ENCODE data around the gene ELP5.

ELP5 gene

GRCh38 chr17:7249214-7249613 is 2.8 kb upstream of the ELP5 start:
- in situ Hi-C loops (cut with MboI; ENCODE audit: low pct_unique_long_range_greater_than_20kb, low sequenced_read_pairs): no loop called here
- DNase-seq: no peak

GRCh38 chr17:7249830-7250229 is 2.2 kb upstream of the ELP5 start:
- DNase-seq: peak; percentile 49
- in situ Hi-C loops (cut with MboI; ENCODE audit: low pct_unique_long_range_greater_than_20kb, low sequenced_read_pairs): no loop called here

GRCh38 chr17:7250695-7251627 is 1.1 kb upstream of the ELP5 start:
- no peak for DNase-seq
- in situ Hi-C loops (cut with MboI; ENCODE audit: low pct_unique_long_range_greater_than_20kb, low sequenced_read_pairs): no loop called here

GRCh38 chr17:7251661-7252175 is 297 bp upstream of the ELP5 start, which contains the start of gene CTDNEP1:
CTDNEP1 (minus strand) TSS chr17:7251734; CDS start chr17:7251296, 438 bp downstream.
- DNase-seq: no peak
- in situ Hi-C loops (cut with MboI; ENCODE audit: low pct_unique_long_range_greater_than_20kb, low sequenced_read_pairs): no loop called here

GRCh38 chr17:7253082-7253481 is 1.1 kb downstream of the ELP5 start:
- in situ Hi-C loops (cut with MboI; ENCODE audit: low pct_unique_long_range_greater_than_20kb, low sequenced_read_pairs): no loop called here
- DNase-seq: no peak

- DNase-seq: no peak
- in situ Hi-C loops (cut with MboI; ENCODE audit: low pct_unique_long_range_greater_than_20kb, low sequenced_read_pairs): no loop called here
Observed at GRCh38 chr17:7254511-7254910, 2.5 kb downstream of the ELP5 start.

- DNase-seq: no peak
- in situ Hi-C loops (cut with MboI; ENCODE audit: low pct_unique_long_range_greater_than_20kb, low sequenced_read_pairs): no loop called here
Observed at GRCh38 chr17:7256766-7257456, 4.9 kb downstream of the ELP5 start.

- in situ Hi-C loops (cut with MboI; ENCODE audit: low pct_unique_long_range_greater_than_20kb, low sequenced_read_pairs): no loop called here
- DNase-seq: no peak
Observed at GRCh38 chr17:7258731-7259554, 6.9 kb downstream of the ELP5 start.

- no peak for DNase-seq
- in situ Hi-C loops (cut with MboI; ENCODE audit: low pct_unique_long_range_greater_than_20kb, low sequenced_read_pairs): no loop called here
Observed at GRCh38 chr17:7259555-7259889, 7.5 kb downstream of the ELP5 start.

- in situ Hi-C loops (cut with MboI; ENCODE audit: low pct_unique_long_range_greater_than_20kb, low sequenced_read_pairs): no loop called here
Observed at GRCh38 chr17:7260151-7260550, 8.1 kb downstream of the ELP5 start.

GRCh38 chr17:7260651-7261378 is 8.8 kb downstream of the ELP5 start:
- DNase-seq: no peak
- in situ Hi-C loops (cut with MboI; ENCODE audit: low pct_unique_long_range_greater_than_20kb, low sequenced_read_pairs): no loop called here

More at GRCh38 chr17:7260151-7260550, 8.1 kb downstream of the ELP5 start:
- DNase-seq: no peak

- in situ Hi-C loops (cut with MboI; ENCODE audit: low pct_unique_long_range_greater_than_20kb, low sequenced_read_pairs): no loop called here
- no peak for DNase-seq
Observed at GRCh38 chr17:7261379-7262191, 9.6 kb downstream of the ELP5 start.

GRCh38 chr17:7262192-7262934 is 10.3 kb downstream of the ELP5 start, which contains the start of gene CLDN7:
CLDN7 (minus strand) TSS chr17:7262478; CDS start chr17:7262043, 435 bp downstream.
- DNase-seq: no peak
- in situ Hi-C loops (cut with MboI; ENCODE audit: low pct_unique_long_range_greater_than_20kb, low sequenced_read_pairs): no loop called here

GRCh38 chr17:7262935-7263800 is 11.2 kb downstream of the ELP5 start:
- in situ Hi-C loops (cut with MboI; ENCODE audit: low pct_unique_long_range_greater_than_20kb, low sequenced_read_pairs): no loop called here
- peak; percentile 63 for DNase-seq

GRCh38 chr17:7263801-7264078 is 11.7 kb downstream of the ELP5 start:
- DNase-seq: no peak

GRCh38 chr17:7266784-7267183 is 14.8 kb downstream of the ELP5 start:
- in situ Hi-C loops (cut with MboI; ENCODE audit: low pct_unique_long_range_greater_than_20kb, low sequenced_read_pairs): no loop called here
- no peak for DNase-seq

More at GRCh38 chr17:7263801-7264078, 11.7 kb downstream of the ELP5 start:
- in situ Hi-C loops (cut with MboI; ENCODE audit: low pct_unique_long_range_greater_than_20kb, low sequenced_read_pairs): no loop called here
